Fibroblast of lung (primary cell): Measurements from ENCODE around the gene PRX. TPM values are rescaled to one million over a fixed set of nuclear protein-coding genes. Genes with fewer than 3 reads are reported as not detected.

Experiments used
- DNase-seq, 2 donors: peaks; one replicate each; pipeline versions ENCODE4 v3.0.0 to v3.0.0-alpha.2; 2010; ENCODE audit warnings: low read depth in 2 of 2
- H2AFZ ChIP-seq: 2 replicates; pipeline ENCODE4 v1.5.1; 2012; ENCODE audit warnings: low read length, control low read depth, inconsistent platforms
- H3K27ac ChIP-seq: 2 replicates; pipeline ENCODE4 v1.5.1; 2011; ENCODE audit warnings: low read length, control low read depth; ENCODE audit not compliant: insufficient read depth
- H3K27me3 ChIP-seq: 2 replicates; pipeline ENCODE4 v1.5.1; 2011; ENCODE audit warnings: mild to moderate bottlenecking, low read length; ENCODE audit not compliant: control insufficient read depth, insufficient read depth
- H3K36me3 ChIP-seq: 2 replicates; pipeline ENCODE4 v1.5.1; 2011; ENCODE audit warnings: low read length; ENCODE audit not compliant: control insufficient read depth, insufficient read depth
- H3K4me1 ChIP-seq: 2 replicates; pipeline ENCODE4 v1.5.1; 2011; ENCODE audit warnings: low read length; ENCODE audit not compliant: control insufficient read depth, insufficient read depth; ENCODE audit errors: extremely low read depth
- H3K4me2 ChIP-seq: 2 replicates; pipeline ENCODE4 v1.5.1; 2011; ENCODE audit warnings: low read length, control low read depth; ENCODE audit not compliant: insufficient read depth; ENCODE audit errors: extremely low read depth
- H3K4me3 ChIP-seq, 4 experiments: fragments of 200-600 bp in 1 of 4; sonication (generic) in 1 of 4; replicated peaks in 1 of 4; 2 replicates each; pipeline ENCODE4 v1.5.1; 2011 to 2016; ENCODE audit warnings: low read length in 4 of 4, low read depth in 3 of 4, mild to moderate bottlenecking in 3 of 4, control low read depth in 2 of 4, inconsistent platforms in 1 of 4, mixed read lengths in 1 of 4; ENCODE audit not compliant: insufficient read depth in 1 of 4; ENCODE audit errors: control extremely low read depth in 1 of 4
- H3K79me2 ChIP-seq: 2 replicates; pipeline ENCODE4 v1.5.1; 2012; ENCODE audit warnings: mild to moderate bottlenecking, low read length, inconsistent platforms; ENCODE audit not compliant: control insufficient read depth, insufficient read depth
- H3K9ac ChIP-seq: 2 replicates; pipeline ENCODE4 v1.5.1; 2011; ENCODE audit warnings: mild to moderate bottlenecking, low read length, control low read depth; ENCODE audit not compliant: insufficient read depth
- H3K9me3 ChIP-seq: 2 replicates; pipeline ENCODE4 v1.5.1; 2012; ENCODE audit warnings: low read depth, low read length; ENCODE audit not compliant: control insufficient read depth, insufficient read depth
- H4K20me1 ChIP-seq: 2 replicates; pipeline ENCODE4 v1.5.1; 2011; ENCODE audit warnings: low read length; ENCODE audit not compliant: control insufficient read depth, insufficient read depth; ENCODE audit errors: extremely low read depth
- EZH2 ChIP-seq: IDR thresholded peaks from 2 replicates; pipeline ENCODE4 v1.5.1; 2012; ENCODE audit warnings: low read length, control low read depth, mild to moderate bottlenecking; ENCODE audit errors: missing control alignments
- polyA plus RNA-seq, 2 donors: library from polyadenylated mRNA; depleted of rRNA in 1 of 2; stranded (reverse) in 1 of 2; unstranded in 1 of 2; fragments of >200 nt; gene quantifications; 2 replicates each; pipeline ENCODE4 v1.2.1, GENCODE V29; 2011 to 2012; ENCODE audit warnings: missing spikeins in 1 of 2
- total RNA-seq: library from RNA; depleted of rRNA; stranded (reverse); fragments of >200 nt; gene quantifications from 2 replicates; pipeline ENCODE4 v1.2.1, GENCODE V29; 2014
- TF ChIP-seq, protein P1 (sequence below), 2 donors: IDR thresholded peaks in 1 of 2; conservative IDR thresholded peaks in 1 of 2; 1 replicate in 1 of 2; 2 replicates in 1 of 2; pipeline ENCODE4 v1.5.1; 2011 to 2012; ENCODE audit warnings: low read length in 2 of 2, control low read depth in 1 of 2, inconsistent platforms in 1 of 2, low read depth in 1 of 2, mild to moderate bottlenecking in 1 of 2

Gene PRX
- total and polyA plus RNA-seq, 2 donors (not counting 1 experiment from before 2014, with no cell fraction given): 0.91 to 3.6 TPM

DNA sequence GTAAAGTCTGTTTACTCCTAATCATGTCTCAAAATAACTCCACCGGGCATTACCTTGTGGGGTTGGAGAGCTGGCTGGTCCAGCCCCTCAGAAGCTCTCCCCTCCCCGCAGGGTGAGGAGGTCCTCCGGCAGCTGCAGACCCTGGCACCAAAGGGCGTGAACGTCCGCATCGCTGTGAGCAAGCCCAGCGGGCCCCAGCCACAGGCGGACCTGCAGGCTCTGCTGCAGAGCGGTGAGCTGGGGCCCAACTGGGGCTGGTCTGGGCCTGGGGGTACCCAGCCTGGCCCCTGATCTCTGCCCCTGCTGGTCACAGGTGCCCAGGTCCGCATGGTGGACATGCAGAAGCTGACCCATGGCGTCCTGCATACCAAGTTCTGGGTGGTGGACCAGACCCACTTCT lies 43.4 kb downstream of the PRX start:
- Histone ChIP-seq H3K36me3 (peaks cover 9% of the 10 kb centered on the region), H2AFZ (no peak overlapping the region)

DNA sequence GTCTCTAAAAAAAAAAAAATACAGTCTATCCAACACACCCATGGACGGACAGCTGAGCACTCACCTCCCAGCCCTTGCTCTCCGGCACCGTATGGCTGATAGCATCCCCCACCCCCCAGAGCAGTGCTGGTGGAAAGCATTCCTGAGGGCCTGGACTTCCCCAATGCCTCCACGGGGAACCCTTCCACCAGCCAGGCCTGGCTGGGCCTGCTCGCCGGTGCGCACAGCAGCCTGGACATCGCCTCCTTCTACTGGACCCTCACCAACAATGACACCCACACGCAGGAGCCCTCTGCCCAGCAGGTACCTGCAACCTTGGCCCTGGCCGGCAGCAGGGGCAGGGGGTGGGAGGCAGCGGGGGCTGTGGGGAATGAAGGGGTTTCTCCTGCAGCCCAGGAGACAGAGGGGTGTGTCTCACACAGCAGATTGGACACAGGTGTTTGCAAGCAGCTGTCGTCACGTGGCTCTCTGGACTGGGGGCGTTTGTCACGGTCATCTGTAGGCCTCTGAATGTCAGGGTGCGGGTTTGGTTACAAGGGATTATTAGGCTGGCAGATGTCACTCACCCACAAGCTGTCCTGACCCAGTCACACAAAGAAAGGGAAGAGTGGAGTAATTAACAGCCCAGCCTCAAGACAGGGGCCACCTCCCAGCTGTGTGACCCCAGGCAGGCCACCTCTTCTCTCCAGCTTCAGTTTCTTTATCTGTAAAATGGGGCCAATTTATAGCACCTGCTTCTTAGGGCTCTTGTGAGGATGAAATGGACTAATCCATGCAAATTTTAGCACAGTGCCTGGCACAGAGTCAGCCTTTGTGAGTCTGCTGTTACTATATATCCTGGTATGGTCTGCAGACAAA lies 45.4 kb downstream of the PRX start:
- Histone ChIP-seq H3K79me2 (no peaks in the 10 kb centered on the region), H3K27ac (no peak overlapping the region), H3K27me3 (no peaks in the 10 kb centered on the region), H2AFZ (no peak overlapping the region), H3K4me3 (no peak overlapping the region), H4K20me1 (no peaks in the 10 kb centered on the region), H3K9me3 (no peaks in the 10 kb centered on the region), H3K9ac (no peak overlapping the region), H3K36me3 (peaks cover 9% of the 10 kb centered on the region), H3K4me1 (no peaks in the 10 kb centered on the region), H3K4me2 (no peak overlapping the region)
- no peak for DNase-seq
- no peak for TF ChIP-seq EZH2
- TF ChIP-seq, protein P1, sequence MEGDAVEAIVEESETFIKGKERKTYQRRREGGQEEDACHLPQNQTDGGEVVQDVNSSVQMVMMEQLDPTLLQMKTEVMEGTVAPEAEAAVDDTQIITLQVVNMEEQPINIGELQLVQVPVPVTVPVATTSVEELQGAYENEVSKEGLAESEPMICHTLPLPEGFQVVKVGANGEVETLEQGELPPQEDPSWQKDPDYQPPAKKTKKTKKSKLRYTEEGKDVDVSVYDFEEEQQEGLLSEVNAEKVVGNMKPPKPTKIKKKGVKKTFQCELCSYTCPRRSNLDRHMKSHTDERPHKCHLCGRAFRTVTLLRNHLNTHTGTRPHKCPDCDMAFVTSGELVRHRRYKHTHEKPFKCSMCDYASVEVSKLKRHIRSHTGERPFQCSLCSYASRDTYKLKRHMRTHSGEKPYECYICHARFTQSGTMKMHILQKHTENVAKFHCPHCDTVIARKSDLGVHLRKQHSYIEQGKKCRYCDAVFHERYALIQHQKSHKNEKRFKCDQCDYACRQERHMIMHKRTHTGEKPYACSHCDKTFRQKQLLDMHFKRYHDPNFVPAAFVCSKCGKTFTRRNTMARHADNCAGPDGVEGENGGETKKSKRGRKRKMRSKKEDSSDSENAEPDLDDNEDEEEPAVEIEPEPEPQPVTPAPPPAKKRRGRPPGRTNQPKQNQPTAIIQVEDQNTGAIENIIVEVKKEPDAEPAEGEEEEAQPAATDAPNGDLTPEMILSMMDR (conservative IDR thresholded peaks at IDR 0.05 in 1 of 2, IDR thresholded peaks at IDR 0.05 in 1 of 2; ENCODE audit: low read depth in 1 of 2, low read length in 2 of 2): no peak

More for the DNA sequence above, 43.4 kb downstream of the PRX start:
- no peaks in the 10 kb centered on the region for H3K27me3 ChIP-seq
- no peak overlapping the region for H3K9ac ChIP-seq
- H3K4me3 ChIP-seq: no peak overlapping the region
- H4K20me1 ChIP-seq: no peaks in the 10 kb centered on the region
- no peaks in the 10 kb centered on the region for H3K9me3 ChIP-seq
- no peak overlapping the region for H3K4me2 ChIP-seq
- no peak for DNase-seq
- no peaks in the 10 kb centered on the region for H3K4me1 ChIP-seq
- no peak overlapping the region for H3K27ac ChIP-seq
- TF ChIP-seq, protein P1 (conservative IDR thresholded peaks at IDR 0.05 in 1 of 2, IDR thresholded peaks at IDR 0.05 in 1 of 2; ENCODE audit: low read depth in 1 of 2, low read length in 2 of 2): no peak
- no peak for TF ChIP-seq EZH2
- H3K79me2 ChIP-seq: no peaks in the 10 kb centered on the region

DNA sequence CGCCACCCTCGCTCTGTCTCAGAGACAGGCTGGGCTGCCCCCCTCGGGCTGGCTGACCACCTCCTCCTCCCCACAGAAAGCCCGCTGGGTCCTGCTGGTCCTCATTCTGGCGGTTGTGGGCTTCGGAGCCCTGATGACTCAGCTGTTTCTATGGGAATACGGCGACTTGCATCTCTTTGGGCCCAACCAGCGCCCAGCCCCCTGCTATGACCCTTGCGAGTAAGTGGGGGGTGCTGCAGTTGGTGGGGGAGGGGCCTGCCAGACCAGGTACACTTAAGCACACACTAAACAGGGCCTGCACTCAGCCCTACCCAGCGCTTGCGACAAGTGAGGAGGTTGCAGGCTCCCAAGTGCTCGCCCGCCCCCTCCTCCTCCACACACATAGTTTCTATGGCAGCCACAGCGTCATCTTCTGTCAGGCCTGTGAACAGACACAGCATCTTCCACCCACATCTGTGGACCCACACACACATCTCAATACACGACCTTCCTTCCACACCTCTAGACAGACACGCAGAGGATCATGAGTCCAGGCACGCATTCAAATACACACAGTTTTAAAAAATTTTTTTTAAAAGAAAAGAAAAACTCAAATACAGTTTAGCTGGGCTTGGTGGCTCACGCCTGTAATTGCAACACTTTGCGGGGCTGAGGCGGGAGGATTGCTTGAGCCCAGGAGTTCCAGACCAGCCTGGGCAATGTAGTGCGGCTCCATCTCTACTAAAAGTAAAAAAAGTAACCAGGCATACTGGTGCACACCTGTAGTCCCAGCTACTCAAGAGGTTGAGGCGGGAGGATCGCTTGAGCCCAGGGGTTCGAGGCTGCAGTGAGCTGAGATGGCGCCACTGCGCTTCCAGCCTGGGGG lies 46.2 kb downstream of the PRX start:
- Histone ChIP-seq H3K4me3 (no peak overlapping the region), H3K9ac (no peak overlapping the region), H4K20me1 (no peaks in the 10 kb centered on the region), H2AFZ (no peak overlapping the region), H3K4me2 (no peak overlapping the region), H3K36me3 (peaks cover 9% of the 10 kb centered on the region), H3K4me1 (no peaks in the 10 kb centered on the region), H3K9me3 (no peaks in the 10 kb centered on the region), H3K27me3 (no peaks in the 10 kb centered on the region), H3K27ac (no peak overlapping the region), H3K79me2 (no peaks in the 10 kb centered on the region)
- no peak for TF ChIP-seq EZH2
- TF ChIP-seq, protein P1 (conservative IDR thresholded peaks at IDR 0.05 in 1 of 2, IDR thresholded peaks at IDR 0.05 in 1 of 2; ENCODE audit: low read depth in 1 of 2, low read length in 2 of 2): no peak
- DNase-seq: peak; percentile 22 to 71
